Right ventricle myocardium inferior (tissue), 1 donor: ENCODE measurements around the gene TRPM3. TPM values are rescaled to one million over a fixed set of nuclear protein-coding genes. Genes with fewer than 3 reads are reported as not detected.
"Not testable (repeated sequence)": the region's sequence is repeated elsewhere in the genome, so short reads cannot be mapped to it uniquely, and the experiment has no call there.

Experiments
- ATAC-seq: fragments of 200-7000 bp; cut with Tn5 transposase; one replicate; pipeline ENCODE4 v1.9.1; 2020; ENCODE audit warnings: mild to moderate bottlenecking, moderate library complexity
- DNase-seq: peaks from one replicate; pipeline ENCODE4 v3.0.0; 2021; ENCODE audit errors: missing footprints
- intact Hi-C: fragments of 100-400 bp; cut with DNase I; formaldehyde crosslinking; loops from one replicate; pipeline ENCODE4 v1.11.0; 2022
- total RNA-seq: library from RNA; stranded (reverse); fragmentation: NEBNext Ultra II Directional; extraction: Animal tissue kit (Norgen Biotek cat#: 25700); gene quantifications from one replicate; pipeline ENCODE4 v1.2.1, GENCODE V29; 2021
- donor health status: DM: no; HTN: yes; CAD: no; lungs with severe emphysema.

Gene TRPM3
- total RNA-seq, 1 donor from 2014 or later, result not detected

DNA sequence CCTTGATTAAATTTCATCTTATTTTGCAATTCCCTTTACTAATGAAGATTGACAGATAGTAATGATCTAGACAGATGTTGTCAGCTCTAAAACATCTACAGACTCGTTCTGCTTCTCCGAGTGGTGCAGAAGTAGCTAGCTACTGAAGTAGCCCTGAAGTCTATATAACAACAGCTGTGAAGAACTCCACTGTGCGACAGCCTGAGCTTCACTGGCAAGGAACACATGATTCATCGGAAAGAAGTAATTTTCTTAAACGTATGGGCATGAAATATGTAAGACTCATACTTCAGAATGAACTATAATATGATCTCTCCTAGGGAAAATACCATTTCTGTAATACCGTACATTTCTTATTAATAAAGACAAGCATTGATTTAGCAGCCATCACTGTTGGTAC, 96.2 kb downstream of the TRPM3 start:
- ATAC-seq (no peak), DNase-seq (no peak)
- intact Hi-C loops, result no loop called here

DNA sequence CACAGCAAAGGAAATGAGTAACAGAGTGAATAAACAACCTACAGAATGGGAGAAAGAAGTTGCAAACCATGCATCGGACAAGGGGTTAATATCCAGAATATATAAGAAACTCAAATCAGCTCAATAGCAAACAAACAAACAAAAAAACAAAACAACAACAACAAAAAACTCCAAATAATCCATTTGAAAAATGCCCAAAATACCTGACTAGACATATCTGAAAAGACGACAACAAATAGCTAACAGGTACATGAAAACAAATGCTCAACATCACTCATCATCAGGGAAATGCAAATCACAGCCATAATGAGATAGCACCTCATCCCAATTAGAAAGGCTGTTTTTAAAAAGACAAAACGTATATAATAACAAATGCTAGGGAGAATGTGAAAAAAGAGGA, 111.2 kb downstream of the TRPM3 start:
- intact Hi-C loops, result no loop called here
- no peak for ATAC-seq
- DNase-seq, result no peak

DNA sequence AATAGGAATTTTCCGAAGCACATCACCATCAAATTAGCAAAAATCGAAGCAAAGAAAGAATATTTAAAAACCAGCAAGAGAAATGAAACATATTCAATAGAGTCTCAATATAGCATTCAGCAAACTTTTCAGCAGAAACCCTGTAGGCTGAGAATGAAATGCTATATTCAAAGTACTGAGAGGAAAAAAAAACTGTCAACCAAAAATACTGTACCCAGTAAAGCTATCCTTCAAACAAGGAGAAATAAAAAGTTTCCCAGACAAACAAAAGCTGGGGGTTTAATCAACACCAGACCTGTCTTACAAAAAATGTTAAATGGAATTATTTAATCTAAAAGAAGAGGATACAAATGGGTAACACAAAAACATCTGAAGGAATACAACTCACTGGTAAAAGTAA, 116.0 kb downstream of the TRPM3 start:
- intact Hi-C loops, result no loop called here
- DNase-seq (no peak), ATAC-seq (no peak)

DNA sequence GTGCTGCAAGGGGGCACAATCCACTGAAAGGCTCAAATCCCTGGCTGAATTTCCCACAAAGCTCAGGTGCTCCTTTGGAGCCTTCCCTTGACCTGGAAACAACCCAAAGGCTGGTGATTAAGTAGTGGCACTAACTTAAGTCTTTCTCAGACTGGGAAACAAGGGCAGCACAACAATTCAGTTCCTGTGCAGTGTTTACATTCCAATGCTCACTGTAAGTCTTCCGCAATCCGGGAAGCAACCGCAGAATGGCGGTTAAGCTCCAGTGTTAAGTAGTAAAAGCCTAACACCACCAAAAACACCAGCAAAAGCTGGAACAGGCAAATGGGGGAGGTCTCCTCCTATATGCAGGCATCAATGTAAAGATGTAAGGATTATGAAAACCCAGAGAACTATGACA, 117.2 kb downstream of the TRPM3 start:
- DNase-seq (no peak), ATAC-seq (no peak)
- intact Hi-C loops, result loop anchor here (5.0 kb wide), 1 partner anchor 117 kb away; no protein-coding TSS in a partner anchor

DNA sequence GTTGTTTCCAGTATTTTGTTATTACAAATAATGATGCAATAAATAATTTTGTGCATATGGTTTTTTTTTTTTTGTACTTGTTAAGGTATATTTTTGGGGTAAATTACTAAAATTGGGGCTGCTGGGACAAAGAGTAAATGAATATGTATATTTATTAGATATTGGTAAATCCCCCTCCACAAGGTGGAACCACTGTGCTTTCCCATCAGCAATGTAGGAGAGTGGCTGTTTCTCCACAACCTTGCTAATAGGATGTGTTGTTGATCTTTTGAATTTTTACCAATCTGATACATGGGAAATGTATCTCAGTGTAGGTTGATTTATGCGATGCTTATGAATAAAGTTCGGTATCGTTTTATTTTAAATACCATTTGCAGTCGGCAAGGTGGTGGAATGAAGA, 118.1 kb downstream of the TRPM3 start:
- DNase-seq, result no peak
- ATAC-seq, result no peak
- intact Hi-C loops, result loop anchor here (5.0 kb wide), 1 partner anchor 116 kb away; no protein-coding TSS in a partner anchor

DNA sequence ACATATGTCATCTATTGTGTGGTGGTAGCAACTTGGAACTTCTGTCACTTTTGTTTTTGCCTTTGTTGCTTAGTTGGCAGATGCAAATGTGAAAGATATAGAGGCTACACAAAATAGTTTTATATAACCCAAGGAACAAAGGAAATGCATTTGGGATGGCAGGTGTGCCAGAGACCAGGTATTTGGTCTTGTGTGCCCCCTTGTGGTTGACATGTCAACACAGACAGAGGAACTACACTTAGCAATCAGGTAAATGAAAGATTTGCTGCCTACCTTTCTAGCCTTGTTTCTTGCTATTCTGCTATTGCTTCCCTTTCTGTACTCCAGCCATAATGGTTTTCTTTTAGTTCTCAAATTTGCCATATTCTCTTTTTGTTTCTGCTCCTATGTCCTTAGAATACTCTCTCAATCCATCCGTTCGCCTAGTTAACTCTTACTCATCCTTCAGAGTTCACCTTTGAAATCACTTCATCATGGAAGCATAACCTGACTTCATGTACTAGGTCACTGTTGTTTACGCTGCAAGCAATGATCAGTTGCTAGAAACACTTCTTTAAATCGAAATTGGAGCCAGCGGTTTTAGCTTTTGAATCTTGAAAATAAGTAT, 119.5 kb downstream of the TRPM3 start:
- no peak for ATAC-seq
- intact Hi-C loops, result loop anchor here (2.0 to 5.0 kb wide), 2 partner anchors 115 to 361 kb away; no protein-coding TSS in a partner anchor
- no peak for DNase-seq

DNA sequence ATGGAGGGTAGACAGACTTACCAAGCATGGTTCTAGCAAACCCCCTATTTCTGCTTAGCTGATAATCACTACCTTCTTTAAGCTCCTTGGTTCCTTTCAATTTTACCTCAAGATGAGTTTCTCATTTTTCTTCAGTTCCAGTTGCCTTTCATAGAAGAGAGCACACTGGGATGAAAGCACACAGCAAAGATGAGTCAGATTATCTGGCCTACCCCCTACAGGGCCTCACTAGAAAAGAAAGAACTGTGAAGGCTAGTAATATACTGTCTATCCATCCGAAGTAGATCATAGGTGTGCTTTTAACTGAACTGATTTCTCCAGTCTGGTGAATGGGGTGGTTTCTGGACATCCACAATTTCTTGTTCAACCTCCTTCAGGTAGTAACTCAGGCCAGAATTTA, 122.5 kb downstream of the TRPM3 start:
- ATAC-seq (no peak), DNase-seq (no peak)
- intact Hi-C loops, result no loop called here

DNA sequence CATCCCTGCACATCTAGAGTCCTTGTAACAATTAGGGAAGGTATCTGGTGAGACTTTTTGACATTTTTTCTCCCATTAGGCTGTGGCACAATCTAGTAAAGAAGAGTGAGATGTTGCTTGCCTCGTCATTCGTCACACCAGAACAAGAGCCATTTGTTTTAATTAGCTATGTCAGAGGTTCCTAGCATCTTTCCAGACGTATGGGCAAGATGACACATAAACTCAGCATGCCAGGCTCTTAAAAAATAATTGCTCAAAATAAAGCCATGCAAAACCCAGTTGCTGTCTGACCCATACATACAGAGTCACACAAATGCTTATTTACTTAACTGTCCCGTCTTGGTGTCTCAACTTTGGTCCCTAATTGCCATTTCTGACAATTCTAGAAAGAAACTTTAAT, 125.9 kb downstream of the TRPM3 start:
- ATAC-seq (no peak), DNase-seq (no peak)
- intact Hi-C loops, result no loop called here

DNA sequence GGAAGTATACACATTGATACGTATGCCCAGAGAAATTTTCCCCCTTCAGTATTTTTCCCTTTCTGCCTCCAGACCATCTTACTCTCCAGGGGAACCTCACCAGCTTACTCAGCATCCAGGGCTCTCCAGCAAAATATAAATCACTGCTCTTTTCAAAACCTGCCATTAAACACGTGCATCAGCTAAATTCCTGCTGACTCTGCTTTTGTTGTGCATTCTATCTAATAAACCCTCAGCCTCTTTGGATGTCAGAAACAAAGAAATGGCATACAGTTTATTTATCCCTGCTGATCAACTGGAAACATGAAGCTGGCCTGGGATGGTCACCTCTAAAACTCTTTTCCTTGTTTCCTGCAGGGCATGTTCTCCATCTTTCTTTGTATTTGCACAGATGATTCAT, 126.8 kb downstream of the TRPM3 start:
- ATAC-seq (no peak), DNase-seq (no peak)
- intact Hi-C loops, result no loop called here

DNA sequence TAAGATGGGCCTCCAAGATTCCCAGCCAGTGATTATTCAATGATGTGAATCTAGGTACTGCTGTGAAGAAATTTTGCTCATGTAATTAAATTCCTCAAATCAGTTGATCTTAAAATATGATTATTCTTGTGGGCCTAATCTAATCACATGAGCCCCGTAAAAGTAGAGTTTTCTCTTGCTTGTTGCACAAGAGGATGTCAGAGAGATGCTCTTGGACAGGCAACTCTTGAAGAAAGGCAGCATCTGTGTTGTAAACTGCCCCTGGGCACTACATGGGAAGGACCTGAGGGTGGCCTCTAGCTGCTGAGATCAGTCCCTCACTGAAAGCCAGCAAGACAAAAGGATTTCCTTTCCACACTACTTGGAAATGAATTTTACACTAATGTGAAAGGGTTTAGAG, 132.9 kb downstream of the TRPM3 start:
- intact Hi-C loops, result no loop called here
- ATAC-seq, result no peak
- no peak for DNase-seq

DNA sequence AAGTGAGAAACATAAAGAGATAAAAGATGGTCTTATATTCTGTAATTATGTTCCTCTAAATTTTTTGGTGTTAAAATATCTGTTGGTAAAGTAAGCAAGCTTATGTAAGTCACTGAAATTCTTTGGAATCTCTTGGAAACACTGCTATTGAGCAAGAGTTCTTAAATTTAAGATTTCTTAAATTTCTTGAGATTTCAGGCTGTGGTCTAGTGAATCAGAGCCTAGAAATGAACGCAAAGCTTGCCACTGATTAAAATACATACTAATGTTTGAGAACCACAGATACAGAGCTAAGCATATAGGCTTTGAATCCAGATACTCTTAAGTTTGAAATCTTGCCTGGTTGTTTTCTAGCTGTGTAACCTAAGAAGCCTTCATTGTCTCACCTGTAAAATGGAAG, 133.4 kb downstream of the TRPM3 start:
- intact Hi-C loops, result no loop called here
- ATAC-seq, result no peak
- no peak for DNase-seq

DNA sequence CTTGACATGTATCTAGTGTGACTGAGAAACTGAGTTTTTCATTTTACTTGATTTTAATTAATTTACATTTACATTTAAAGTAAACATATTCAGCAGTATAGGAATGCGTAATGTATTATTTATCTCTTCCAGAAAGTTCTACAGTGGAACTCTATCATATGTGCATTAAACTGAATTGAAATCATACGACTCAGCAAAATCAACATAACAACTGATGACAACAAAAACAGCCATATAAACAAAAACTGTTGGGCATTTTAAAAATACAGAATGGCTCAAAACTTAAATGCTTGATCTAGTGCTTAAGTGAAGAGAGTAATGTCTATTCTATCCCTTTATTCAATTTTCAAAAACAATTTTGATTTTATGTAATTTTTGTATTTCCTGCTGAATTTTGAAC, 134.4 kb downstream of the TRPM3 start:
- DNase-seq (no peak), ATAC-seq (no peak)
- intact Hi-C loops, result no loop called here

DNA sequence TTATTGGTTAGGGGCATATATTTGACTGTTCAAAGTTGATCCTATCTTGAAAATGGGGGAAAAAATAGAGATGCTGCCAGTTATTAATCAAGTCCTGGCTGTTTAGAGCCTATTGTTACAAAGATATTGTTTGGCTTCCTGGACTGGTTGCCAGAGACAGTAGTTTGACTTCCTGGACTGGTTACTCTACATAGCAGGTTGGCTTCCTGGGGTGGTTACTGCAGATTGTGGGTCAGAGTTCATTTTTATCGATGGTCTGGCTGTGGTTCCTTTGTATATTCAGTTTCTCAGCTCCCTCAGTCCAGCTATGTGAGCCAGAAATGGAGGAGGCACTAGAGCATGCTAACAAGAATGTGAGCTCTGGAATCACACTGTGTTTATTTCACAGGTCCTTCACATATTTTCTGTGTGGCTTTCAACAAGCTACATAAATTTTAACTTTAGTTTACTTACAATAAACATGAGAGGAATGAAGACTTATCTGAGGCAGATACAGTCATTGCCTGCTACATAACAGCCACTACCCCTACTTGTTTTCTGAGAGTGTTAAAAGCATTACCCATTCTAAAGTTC, 137.6 kb downstream of the TRPM3 start:
- intact Hi-C loops, result no loop called here
- no peak for ATAC-seq

DNA sequence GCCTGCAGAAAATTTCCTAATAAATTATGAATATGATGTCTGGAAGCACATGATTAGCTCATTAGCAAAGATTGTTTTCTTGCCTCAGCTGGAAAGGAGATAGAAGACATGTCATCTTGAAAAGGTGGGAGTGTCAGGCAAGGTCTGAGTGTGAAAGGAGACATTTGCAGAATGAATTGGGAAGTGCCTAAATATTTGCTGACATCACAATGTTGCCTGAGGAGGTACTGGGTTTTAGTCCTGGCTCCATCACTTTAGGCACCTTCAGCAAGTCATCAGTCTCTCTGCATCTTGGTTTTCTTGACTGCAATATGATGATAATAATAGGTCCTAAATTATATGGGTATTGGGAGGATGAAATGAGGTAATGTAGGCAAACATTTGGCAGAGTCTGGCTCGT, 140.1 kb downstream of the TRPM3 start:
- DNase-seq, result no peak
- ATAC-seq, result no peak
- intact Hi-C loops, result no loop called here

More for the DNA sequence above, 137.6 kb downstream of the TRPM3 start:
- DNase-seq, result no peak

DNA sequence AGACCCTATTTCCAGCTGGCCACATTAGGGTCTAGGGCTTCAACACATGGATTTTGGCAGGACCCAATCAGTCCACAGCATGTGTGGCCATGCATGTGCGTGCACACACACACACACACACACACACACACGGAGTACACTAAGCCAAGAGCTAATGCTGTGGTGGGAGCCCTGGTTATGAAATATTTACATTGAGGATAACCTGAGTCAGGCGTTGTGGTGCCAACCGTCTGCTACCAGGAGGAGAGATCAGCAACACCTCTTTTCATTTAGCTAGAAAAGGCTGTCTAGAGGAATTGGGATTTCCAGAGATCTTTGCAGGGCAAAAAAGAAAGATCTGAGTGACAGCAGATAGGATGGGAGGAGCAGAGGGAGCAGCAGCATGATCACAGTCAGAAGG, 141.5 kb downstream of the TRPM3 start:
- no peak for DNase-seq
- intact Hi-C loops, result no loop called here
- ATAC-seq, result no peak

DNA sequence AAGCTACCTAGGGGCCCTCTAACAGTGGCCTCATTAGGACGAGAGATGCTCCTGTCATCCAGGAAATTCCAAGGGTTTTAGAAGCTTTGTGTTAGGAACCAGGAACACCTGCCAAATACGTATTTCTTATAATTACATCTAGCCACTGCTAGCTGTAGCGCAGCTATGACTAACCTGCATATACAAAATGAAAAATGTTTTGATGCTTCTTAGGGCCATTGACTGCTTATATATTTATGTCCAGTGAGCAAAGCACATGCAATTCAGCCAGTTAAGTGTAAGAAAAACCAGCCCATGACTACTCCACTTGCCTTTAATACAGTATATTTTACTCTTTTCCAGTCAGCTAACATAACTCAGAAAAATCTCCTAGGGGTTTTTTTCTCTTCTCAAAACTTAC, 143.3 kb downstream of the TRPM3 start:
- intact Hi-C loops, result no loop called here
- ATAC-seq (no peak), DNase-seq (no peak)

DNA sequence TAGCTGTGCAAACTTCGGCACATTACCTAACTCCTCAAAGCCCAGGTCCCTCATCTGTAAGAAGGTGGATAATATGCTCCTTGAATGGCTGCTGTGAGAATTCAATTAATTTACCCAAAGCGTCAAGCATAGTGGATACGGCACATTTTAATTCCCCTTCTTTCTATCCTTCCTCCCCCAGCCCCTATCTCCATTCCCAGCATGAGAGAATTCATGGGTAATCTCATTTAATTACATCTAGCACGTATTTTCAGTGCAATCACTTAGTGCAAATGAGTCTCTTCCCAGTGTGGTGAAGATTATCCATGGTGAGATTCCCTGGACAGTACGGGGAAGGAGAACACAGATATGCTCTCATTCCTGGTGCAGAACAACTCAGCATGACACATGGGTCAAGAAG, 145.6 kb downstream of the TRPM3 start:
- no peak for DNase-seq
- intact Hi-C loops, result no loop called here
- ATAC-seq, result no peak

DNA sequence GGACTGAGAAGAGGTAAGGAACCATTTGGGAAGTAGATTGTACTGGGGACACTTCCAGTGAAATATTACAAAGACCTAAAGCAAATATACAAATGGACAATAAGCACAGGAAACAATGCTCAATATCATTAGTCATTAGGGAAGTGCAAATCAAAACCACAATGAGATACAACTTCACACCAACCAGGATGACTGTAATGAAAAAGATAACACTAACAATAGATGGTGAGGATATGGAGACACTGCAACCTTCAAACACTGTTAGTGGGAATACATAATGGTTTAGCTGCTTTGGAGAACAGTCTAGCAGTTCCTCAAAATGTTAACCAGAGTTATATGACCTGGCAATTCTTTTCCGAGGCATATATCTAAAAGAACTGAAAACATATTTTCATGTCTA, 149.7 kb downstream of the TRPM3 start:
- no peak for DNase-seq
- intact Hi-C loops, result no loop called here
- no peak for ATAC-seq

DNA sequence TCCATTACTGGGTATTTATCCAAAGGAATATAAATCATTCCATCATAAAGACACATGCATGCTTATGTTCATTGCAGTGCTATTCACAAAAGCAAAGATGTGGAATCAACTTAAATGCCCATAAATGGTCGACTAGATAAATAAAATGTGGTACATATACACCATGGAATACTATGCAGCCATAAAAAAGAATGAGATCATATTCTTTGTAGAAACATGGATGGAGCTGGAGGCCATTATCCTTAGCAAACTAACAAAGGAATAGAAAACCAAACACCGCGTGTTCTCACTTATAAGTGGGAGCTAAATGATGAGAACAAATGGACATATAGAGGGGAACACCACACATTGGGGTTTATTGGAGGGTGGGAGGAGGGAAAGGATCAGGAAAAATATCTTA, 155.0 kb downstream of the TRPM3 start:
- DNase-seq, ATAC-seq, intact Hi-C loops: not testable (repeated sequence)

DNA sequence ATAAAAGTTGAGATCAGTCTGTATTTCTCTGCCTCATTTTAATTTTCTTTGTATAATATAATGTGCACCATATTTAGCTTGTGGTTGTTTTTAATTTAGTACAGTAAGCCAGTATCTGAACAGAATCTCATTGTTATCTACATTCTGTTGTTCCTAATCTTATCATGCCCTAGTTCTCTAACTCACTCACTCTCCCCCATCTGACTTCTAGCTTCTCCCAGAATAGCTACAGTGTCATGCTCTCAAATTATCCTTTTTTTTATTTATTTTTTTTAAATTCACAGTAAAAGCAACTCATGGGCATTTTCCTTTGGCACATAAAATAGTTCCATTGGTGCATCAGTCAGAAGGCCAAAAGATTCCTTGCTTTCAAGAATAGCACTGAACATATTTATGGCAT, 156.6 kb downstream of the TRPM3 start:
- intact Hi-C loops, result no loop called here
- DNase-seq (no peak), ATAC-seq (no peak)

DNA sequence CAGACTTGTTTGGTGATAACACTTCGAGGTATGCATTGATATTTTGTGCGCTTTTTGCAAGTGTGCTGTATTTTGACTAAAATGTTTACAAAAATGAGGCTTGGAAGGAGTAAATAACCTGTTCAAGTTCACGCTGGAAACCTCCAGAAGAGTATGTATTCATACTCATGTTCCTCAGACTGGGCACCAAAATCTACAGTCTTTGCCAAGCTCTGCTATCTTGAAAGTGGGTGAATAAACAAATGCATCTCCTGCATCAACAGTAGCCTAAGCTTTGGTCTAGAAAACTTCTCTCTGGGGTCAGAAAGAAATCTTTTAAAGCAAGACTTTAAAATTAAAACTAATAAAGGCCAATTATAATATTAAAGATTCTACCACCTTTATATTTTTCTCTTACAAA, 157.9 kb downstream of the TRPM3 start:
- intact Hi-C loops, result no loop called here
- ATAC-seq, result no peak
- DNase-seq, result no peak
